ENCODE measurements around the gene ATRIP.

ATRIP gene

DNA sequence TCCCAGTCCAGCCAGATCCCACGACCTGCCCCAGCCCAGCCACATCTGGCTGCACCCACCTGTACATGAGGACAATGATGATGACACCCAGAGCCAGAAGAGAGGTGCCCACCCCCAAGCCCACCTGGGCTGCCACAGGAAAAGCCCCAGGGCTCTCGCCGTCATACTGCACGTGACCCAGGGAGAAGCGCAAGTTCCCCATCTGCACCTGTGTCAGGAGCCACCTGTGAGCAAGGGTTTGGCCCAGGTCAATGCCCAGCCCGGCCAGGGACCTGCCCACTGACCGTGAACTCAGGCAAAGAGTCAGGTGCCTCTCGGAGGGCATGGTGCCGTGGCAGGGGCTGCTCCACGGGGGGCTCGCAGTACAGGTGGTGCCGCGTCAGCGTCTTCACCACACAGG, 32.9 kb upstream of the ATRIP start:
- ChIA-PET POLR2A (no interaction called here), CTCF (interaction anchor here (6.6 to 16.0 kb wide), 2 partner anchors 12 to 16 kb away, joined by 46 to 749 read pairs; partner anchors contain the start of gene PLXNB1)
- H3K4me3 ChIP-seq (ENCODE audit: low read depth, low read length): no peak overlapping the region
- DNase-seq (ENCODE audit: low read depth, low spot score): no peak
- TF ChIP-seq, protein P1, sequence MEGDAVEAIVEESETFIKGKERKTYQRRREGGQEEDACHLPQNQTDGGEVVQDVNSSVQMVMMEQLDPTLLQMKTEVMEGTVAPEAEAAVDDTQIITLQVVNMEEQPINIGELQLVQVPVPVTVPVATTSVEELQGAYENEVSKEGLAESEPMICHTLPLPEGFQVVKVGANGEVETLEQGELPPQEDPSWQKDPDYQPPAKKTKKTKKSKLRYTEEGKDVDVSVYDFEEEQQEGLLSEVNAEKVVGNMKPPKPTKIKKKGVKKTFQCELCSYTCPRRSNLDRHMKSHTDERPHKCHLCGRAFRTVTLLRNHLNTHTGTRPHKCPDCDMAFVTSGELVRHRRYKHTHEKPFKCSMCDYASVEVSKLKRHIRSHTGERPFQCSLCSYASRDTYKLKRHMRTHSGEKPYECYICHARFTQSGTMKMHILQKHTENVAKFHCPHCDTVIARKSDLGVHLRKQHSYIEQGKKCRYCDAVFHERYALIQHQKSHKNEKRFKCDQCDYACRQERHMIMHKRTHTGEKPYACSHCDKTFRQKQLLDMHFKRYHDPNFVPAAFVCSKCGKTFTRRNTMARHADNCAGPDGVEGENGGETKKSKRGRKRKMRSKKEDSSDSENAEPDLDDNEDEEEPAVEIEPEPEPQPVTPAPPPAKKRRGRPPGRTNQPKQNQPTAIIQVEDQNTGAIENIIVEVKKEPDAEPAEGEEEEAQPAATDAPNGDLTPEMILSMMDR (IDR thresholded peaks at IDR 0.05; ENCODE audit: insufficient read depth, low read length, missing control alignments): no peak

DNA sequence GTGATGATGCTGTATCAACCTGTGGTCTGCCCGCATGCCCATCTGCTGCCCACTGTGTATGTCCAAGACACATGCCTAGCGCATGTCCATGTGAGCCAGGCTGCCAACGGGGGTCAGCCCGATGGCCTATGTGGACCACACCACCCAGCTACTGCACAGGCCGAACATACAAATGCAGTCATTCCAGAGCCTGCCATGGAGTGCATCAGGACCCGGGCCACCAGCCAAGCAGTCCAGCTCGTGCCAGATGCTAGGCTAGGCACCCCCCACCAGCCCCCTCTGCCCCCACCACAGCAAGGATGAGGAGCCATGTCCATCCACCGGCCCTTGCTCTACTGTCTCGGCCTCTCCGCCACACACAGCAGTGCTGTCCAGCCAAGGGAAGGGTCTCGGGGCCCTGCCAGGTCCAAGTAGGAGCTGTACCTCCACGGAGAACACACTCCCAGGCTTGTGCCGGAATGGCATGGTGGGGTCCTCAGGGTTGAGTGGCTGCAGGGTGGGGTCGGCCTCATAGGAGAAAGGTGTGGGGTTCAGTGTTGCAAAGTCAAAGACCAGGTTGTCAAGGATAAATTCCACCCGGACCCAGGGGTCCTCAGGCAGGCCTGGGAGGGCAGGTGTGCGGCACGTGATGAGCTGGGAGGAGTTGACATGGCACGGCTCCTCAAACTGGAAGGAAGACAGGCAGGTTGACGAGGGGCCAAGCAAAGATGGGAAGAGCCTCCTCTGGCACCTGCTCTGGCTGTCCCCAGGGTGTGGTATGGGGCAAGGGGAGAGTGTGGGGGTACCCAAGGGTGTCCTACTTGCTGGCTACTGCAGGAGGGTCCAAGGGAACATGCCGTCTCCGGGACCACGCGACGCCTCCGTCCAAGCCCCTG, 31.9 kb upstream of the ATRIP start:
- no peak for DNase-seq (ENCODE audit: low read depth, low spot score)
- TF ChIP-seq, protein P1 (IDR thresholded peaks at IDR 0.05; ENCODE audit: insufficient read depth, low read length, missing control alignments): no peak
- ChIA-PET CTCF (interaction anchor here (0.7 to 6.6 kb wide), 4 partner anchors 13 to 141 kb away, joined by 3 to 46 read pairs (median 12); no protein-coding TSS in a partner anchor), POLR2A (interaction anchor here (1.2 kb wide), 1 partner anchor 32 kb away, joined by 3 read pairs; the partner anchor contains the start of gene ATRIP)
- H3K4me3 ChIP-seq (ENCODE audit: low read depth, low read length): no peak overlapping the region

DNA sequence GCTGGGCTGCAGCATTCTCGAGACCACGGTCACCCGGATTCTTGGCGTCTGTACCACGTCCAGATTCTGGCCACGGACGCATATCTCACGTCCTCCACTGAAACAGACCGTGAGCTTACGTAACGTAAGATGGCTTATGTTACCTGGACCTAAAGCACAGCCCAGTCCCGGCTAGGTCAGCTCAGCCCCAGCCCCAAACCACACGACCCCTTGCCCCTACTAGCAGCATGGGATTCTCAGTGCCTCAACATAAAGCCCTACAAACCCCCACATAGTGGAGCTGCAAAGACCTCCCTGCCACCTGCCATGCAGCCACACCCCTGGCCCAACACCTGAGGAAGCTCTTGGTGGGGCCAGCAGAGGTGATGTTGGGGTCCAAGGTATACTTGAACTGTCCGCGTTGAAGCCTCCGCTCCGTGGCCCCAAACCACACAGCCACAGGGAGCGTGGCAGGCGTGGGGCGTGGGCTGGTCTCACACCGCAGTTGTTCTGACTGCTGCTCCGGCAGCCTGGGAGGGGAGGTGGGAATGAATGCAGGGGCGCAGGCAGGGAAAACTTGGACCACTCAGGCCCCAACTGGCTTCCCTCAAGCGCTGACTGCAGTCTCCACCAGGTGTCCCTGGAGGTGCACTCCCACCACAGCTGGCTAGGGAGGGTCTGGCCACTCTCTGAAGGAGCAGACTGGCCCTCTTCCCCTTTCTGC, 31.1 kb upstream of the ATRIP start:
- DNase-seq (ENCODE audit: low read depth, low spot score): no peak
- TF ChIP-seq, protein P1 (IDR thresholded peaks at IDR 0.05; ENCODE audit: insufficient read depth, low read length, missing control alignments): no peak
- CTCF ChIA-PET: interaction anchor here (0.7 to 6.6 kb wide), 3 partner anchors 14 to 142 kb away, joined by 3 to 46 read pairs (median 20); no protein-coding TSS in a partner anchor
- POLR2A ChIA-PET: interaction anchor here (1.2 kb wide), 1 partner anchor 31 kb away, joined by 3 read pairs; the partner anchor contains the start of gene ATRIP
- H3K4me3 ChIP-seq (ENCODE audit: low read depth, low read length): no peak overlapping the region

DNA sequence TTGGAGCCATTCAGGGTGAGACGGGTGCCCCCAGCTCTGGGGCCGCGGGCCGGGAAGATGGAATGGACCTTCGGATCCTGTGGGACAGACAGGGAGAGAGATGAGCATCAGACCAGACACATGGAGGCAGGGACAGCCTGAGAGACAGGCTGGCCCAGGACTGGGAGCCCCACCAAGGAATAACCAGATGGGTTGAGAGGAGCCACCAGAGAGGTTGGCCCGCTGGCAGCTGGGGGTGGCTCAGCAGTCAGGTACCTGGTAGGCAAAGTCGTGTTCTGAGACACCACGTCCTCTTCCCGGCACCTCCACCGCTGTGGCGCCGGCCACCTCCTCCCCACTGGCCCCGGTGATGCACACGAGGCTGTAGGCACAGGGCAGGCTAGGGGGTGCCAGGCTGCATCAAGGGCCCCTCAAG, 30.4 kb upstream of the ATRIP start:
- TF ChIP-seq, protein P1 (IDR thresholded peaks at IDR 0.05; ENCODE audit: insufficient read depth, low read length, missing control alignments): no peak
- no peak overlapping the region for H3K4me3 ChIP-seq (ENCODE audit: low read depth, low read length)
- CTCF ChIA-PET: interaction anchor here (3.3 to 6.6 kb wide), 2 partner anchors 14 to 20 kb away, joined by 20 to 46 read pairs; no protein-coding TSS in a partner anchor
- no peak for DNase-seq (ENCODE audit: low read depth, low spot score)
- POLR2A ChIA-PET: no interaction called here

DNA sequence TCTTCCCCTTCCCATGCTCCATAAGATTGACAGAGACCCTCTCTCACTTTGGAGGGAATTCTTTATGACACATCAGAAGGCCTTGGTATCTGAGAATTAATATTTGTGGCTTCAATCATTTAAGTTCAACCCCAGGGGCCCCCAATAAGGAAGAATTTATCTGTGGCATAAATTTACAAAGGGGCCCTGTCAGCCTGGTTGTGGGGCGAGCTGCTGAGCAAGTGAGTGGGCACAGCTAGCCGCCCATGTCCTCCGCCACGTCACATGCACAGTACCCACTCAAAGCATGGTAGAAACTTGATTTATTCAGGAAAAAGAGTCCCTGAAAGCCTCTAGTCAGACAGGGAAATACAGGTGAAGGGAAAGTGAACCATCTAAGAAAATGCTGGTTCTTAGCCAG, 30.0 kb upstream of the ATRIP start:
- DNase-seq (ENCODE audit: low read depth, low spot score): no peak
- CTCF ChIA-PET: interaction anchor here (1.1 to 6.6 kb wide), 3 partner anchors 15 to 144 kb away, joined by 3 to 46 read pairs (median 20); no protein-coding TSS in a partner anchor
- POLR2A ChIA-PET: no interaction called here
- TF ChIP-seq, protein P1 (IDR thresholded peaks at IDR 0.05; ENCODE audit: insufficient read depth, low read length, missing control alignments): no peak
- no peak overlapping the region for H3K4me3 ChIP-seq (ENCODE audit: low read depth, low read length)
